C1 segment of cervical spinal cord (tissue), 14 donors: ENCODE results near the gene TEDC1.

Experiments
- DNase-seq, 14 donors: peaks; one replicate each; lab custom pipeline; 2025; lab: John Stamatoyannopoulos, UW

Gene TEDC1

GRCh38 chr14:105473033-105473676, 17.9 kb upstream of the TEDC1 start:
- peak in 4 of 14 donors; percentile 27 to 53 (median 46) for DNase-seq

- peak in 8 of 14 donors; percentile 21 to 76 (median 50) for DNase-seq
These were observed 17.2 kb upstream of the TEDC1 start for GRCh38 chr14:105473677-105474482.

GRCh38 chr14:105474483-105475268, 16.4 kb upstream of the TEDC1 start, which contains the start of gene CRIP2:
Gene CRIP2, plus strand, starts transcription at chr14:105474821. Its CDS starts 42 bp downstream, at chr14:105474863.
- peak in 1 of 14 donors; percentile 71 for DNase-seq

- DNase-seq = peak in 5 of 14 donors; percentile 44 to 74 (median 54)
These were observed 15.6 kb upstream of the TEDC1 start for GRCh38 chr14:105475269-105476096.

- peak in 13 of 14 donors; percentile 44 to 92 (median 82) for DNase-seq
These were observed 14.8 kb upstream of the TEDC1 start for GRCh38 chr14:105476097-105476830.

- DNase-seq = no peak
These were observed 14.0 kb upstream of the TEDC1 start for GRCh38 chr14:105476831-105477659.

GRCh38 chr14:105477660-105478397, 13.2 kb upstream of the TEDC1 start:
- no peak for DNase-seq

GRCh38 chr14:105478398-105479251, 12.4 kb upstream of the TEDC1 start:
- DNase-seq = no peak

GRCh38 chr14:105479431-105480158, 11.5 kb upstream of the TEDC1 start:
- no peak for DNase-seq

- DNase-seq = no peak
These were observed 10.8 kb upstream of the TEDC1 start for GRCh38 chr14:105480199-105480746.

GRCh38 chr14:105480807-105481801, 9.9 kb upstream of the TEDC1 start:
- peak; percentile 61 to 99 (median 93) for DNase-seq

GRCh38 chr14:105481886-105482457, 9.1 kb upstream of the TEDC1 start:
- DNase-seq = peak in 13 of 14 donors; percentile 28 to 80 (median 60)

- DNase-seq = no peak
These were observed 8.4 kb upstream of the TEDC1 start for GRCh38 chr14:105482486-105483110.

- no peak for DNase-seq
These were observed 7.6 kb upstream of the TEDC1 start for GRCh38 chr14:105483300-105484068.
